ENCODE data around the gene DYNLT4.

DYNLT4 gene

GRCh38 chr1:44821240-44821715 is 14.1 kb upstream of the DYNLT4 start:
- DNase-seq (ENCODE audit: low read depth), result no peak
- TF ChIP-seq MYC (IDR thresholded peaks at IDR 0.05; ENCODE audit: low read depth, low read length), result no peak
- TF ChIP-seq, protein P1, sequence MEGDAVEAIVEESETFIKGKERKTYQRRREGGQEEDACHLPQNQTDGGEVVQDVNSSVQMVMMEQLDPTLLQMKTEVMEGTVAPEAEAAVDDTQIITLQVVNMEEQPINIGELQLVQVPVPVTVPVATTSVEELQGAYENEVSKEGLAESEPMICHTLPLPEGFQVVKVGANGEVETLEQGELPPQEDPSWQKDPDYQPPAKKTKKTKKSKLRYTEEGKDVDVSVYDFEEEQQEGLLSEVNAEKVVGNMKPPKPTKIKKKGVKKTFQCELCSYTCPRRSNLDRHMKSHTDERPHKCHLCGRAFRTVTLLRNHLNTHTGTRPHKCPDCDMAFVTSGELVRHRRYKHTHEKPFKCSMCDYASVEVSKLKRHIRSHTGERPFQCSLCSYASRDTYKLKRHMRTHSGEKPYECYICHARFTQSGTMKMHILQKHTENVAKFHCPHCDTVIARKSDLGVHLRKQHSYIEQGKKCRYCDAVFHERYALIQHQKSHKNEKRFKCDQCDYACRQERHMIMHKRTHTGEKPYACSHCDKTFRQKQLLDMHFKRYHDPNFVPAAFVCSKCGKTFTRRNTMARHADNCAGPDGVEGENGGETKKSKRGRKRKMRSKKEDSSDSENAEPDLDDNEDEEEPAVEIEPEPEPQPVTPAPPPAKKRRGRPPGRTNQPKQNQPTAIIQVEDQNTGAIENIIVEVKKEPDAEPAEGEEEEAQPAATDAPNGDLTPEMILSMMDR (IDR thresholded peaks at IDR 0.05; ENCODE audit: low read depth, low read length), result no peak
- TF ChIP-seq, protein P2, sequence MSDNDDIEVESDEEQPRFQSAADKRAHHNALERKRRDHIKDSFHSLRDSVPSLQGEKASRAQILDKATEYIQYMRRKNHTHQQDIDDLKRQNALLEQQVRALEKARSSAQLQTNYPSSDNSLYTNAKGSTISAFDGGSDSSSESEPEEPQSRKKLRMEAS (IDR thresholded peaks at IDR 0.05; ENCODE audit: low read depth, low read length), result no peak
- no peak for TF ChIP-seq POLR2A (IDR thresholded peaks at IDR 0.05; ENCODE audit: extremely low read depth, insufficient read length)
- no peak overlapping the region for H3K4me3 ChIP-seq (ENCODE audit: low read depth, low read length)

GRCh38 chr1:44820328-44821239 is 13.4 kb upstream of the DYNLT4 start:
- TF ChIP-seq, protein P1 (IDR thresholded peaks at IDR 0.05; ENCODE audit: low read depth, low read length), result no peak
- TF ChIP-seq, protein P2 (IDR thresholded peaks at IDR 0.05; ENCODE audit: low read depth, low read length), result no peak
- TF ChIP-seq POLR2A (IDR thresholded peaks at IDR 0.05; ENCODE audit: extremely low read depth, insufficient read length) (no peak), MYC (IDR thresholded peaks at IDR 0.05; ENCODE audit: low read depth, low read length) (no peak)
- H3K4me3 ChIP-seq (ENCODE audit: low read depth, low read length), result peak overlapping the region; percentile 66
- DNase-seq (ENCODE audit: low read depth), result no peak

DNA sequence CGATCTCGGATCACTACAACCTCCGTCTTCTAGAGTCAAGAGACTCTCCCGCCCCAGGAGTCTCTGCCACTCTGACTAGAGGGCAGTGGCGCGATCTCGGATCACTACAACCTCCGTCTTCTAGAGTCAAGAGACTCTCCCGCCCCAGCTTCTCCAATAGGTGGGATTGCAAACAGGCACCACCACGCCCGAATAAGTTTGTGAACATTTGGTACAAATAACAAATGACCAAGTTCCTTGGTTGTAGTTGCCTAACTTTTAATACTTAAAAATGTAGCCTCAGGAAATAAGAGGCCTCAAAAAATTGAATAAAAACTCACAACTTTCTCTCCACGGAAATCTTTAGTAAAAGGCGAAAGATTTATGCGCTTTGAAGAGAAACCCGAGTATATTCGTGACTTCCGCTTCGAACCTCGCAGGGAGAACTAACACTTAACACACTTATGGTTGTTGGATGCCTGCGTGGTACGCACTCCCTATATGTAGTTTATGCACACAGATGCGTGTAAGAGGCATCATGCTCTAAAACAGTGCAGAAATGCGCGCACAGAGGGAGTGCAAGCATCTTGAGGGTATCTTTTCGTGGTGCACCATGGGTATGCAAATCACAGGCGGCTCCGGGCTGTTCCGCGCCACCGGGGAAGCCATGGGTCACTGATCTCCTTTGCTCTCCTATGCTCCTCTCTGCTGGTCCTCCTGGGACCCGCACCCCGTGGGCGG is 12.6 kb upstream of the DYNLT4 start:
- DNase-seq (ENCODE audit: low read depth), result peak; percentile 94
- TF ChIP-seq, protein P2 (IDR thresholded peaks at IDR 0.05; ENCODE audit: low read depth, low read length), result no peak
- TF ChIP-seq MYC (IDR thresholded peaks at IDR 0.05; ENCODE audit: low read depth, low read length) (0 out of 2 replicates have a peak, but pooled peaks have one; percentile 17), POLR2A (IDR thresholded peaks at IDR 0.05; ENCODE audit: extremely low read depth, insufficient read length) (peak; percentile 90)
- TF ChIP-seq, protein P1 (IDR thresholded peaks at IDR 0.05; ENCODE audit: low read depth, low read length), result no peak
- peak overlapping the region; percentile 66 for H3K4me3 ChIP-seq (ENCODE audit: low read depth, low read length)

DNA sequence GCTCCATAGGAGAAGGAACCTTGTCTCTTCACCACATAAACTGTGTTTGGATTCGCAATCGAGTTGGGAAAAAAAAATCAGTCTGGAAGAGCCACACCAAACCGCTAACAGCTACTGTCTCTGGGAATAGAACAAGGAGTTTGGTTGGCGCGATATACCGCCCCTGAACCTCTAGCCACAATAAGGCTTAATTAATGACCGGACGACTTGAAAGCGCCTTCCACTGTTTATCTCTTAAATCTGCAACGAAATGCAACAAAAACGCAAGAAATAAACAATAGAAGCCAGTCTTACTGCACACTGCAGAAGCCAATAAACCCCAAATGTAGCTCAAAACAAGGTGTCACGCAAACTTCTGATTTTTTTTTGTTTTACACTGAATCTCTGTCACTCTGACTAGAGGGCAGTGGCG is 12.1 kb upstream of the DYNLT4 start:
- peak overlapping the region; percentile 43 for H3K4me3 ChIP-seq (ENCODE audit: low read depth, low read length)
- no peak for DNase-seq (ENCODE audit: low read depth)
- TF ChIP-seq MYC (IDR thresholded peaks at IDR 0.05; ENCODE audit: low read depth, low read length) (no peak), POLR2A (IDR thresholded peaks at IDR 0.05; ENCODE audit: extremely low read depth, insufficient read length) (no peak)
- TF ChIP-seq, protein P2 (IDR thresholded peaks at IDR 0.05; ENCODE audit: low read depth, low read length), result no peak
- TF ChIP-seq, protein P1 (IDR thresholded peaks at IDR 0.05; ENCODE audit: low read depth, low read length), result no peak

GRCh38 chr1:44817771-44818495 is 10.8 kb upstream of the DYNLT4 start:
- TF ChIP-seq POLR2A (IDR thresholded peaks at IDR 0.05; ENCODE audit: extremely low read depth, insufficient read length) (no peak), MYC (IDR thresholded peaks at IDR 0.05; ENCODE audit: low read depth, low read length) (no peak)
- TF ChIP-seq, protein P1 (IDR thresholded peaks at IDR 0.05; ENCODE audit: low read depth, low read length), result no peak
- TF ChIP-seq, protein P2 (IDR thresholded peaks at IDR 0.05; ENCODE audit: low read depth, low read length), result no peak
- H3K4me3 ChIP-seq (ENCODE audit: low read depth, low read length), result no peak overlapping the region
- no peak for DNase-seq (ENCODE audit: low read depth)

Measured in NB4 (cell line).